ENCODE results near the gene GABRP.
"Not testable (repeated sequence)": the region's sequence is repeated elsewhere in the genome, so short reads cannot be mapped to it uniquely, and the experiment has no call there.

Gene GABRP

GRCh38 chr5:170783498-170784247, at the start of gene GABRP:
TSS of gene GABRP (plus strand) at chr5:170783725. CDS start at chr5:170788616, 4,891 bp downstream.
- no peak for DNase-seq (ENCODE audit: low read depth in 3 of 3, low spot score in 1 of 3)

- no peak for DNase-seq (ENCODE audit: low read depth in 3 of 3, low spot score in 1 of 3)
Observed at GRCh38 chr5:170736966-170737365, 46.6 kb upstream of the GABRP start.

GRCh38 chr5:170737591-170737990, 45.9 kb upstream of the GABRP start:
- DNase-seq (ENCODE audit: low read depth in 3 of 3, low spot score in 1 of 3): no peak

GRCh38 chr5:170738840-170739239, 44.7 kb upstream of the GABRP start:
- DNase-seq (ENCODE audit: low read depth in 3 of 3, low spot score in 1 of 3): no peak

- DNase-seq (ENCODE audit: low read depth in 3 of 3, low spot score in 1 of 3): no peak
Observed at GRCh38 chr5:170739446-170739845, 44.1 kb upstream of the GABRP start.

GRCh38 chr5:170740551-170741205, 42.8 kb upstream of the GABRP start:
- DNase-seq (ENCODE audit: low read depth in 3 of 3, low spot score in 1 of 3): no peak

GRCh38 chr5:170741801-170742200, 41.7 kb upstream of the GABRP start:
- DNase-seq (ENCODE audit: low read depth in 3 of 3, low spot score in 1 of 3): no peak

- DNase-seq (ENCODE audit: low read depth in 3 of 3, low spot score in 1 of 3): no peak
Observed at GRCh38 chr5:170743876-170744212, 39.7 kb upstream of the GABRP start.

GRCh38 chr5:170745481-170746071, 37.9 kb upstream of the GABRP start:
- no peak for DNase-seq (ENCODE audit: low read depth in 3 of 3, low spot score in 1 of 3)

GRCh38 chr5:170746075-170746960, 37.2 kb upstream of the GABRP start:
- DNase-seq (ENCODE audit: low read depth in 3 of 3, low spot score in 1 of 3): no peak

GRCh38 chr5:170746961-170747340, 36.6 kb upstream of the GABRP start:
- DNase-seq (ENCODE audit: low read depth in 3 of 3, low spot score in 1 of 3): no peak

GRCh38 chr5:170747357-170747756, 36.2 kb upstream of the GABRP start:
- no peak for DNase-seq (ENCODE audit: low read depth in 3 of 3, low spot score in 1 of 3)

GRCh38 chr5:170747851-170748250, 35.7 kb upstream of the GABRP start:
- DNase-seq (ENCODE audit: low read depth in 3 of 3, low spot score in 1 of 3): no peak

- no peak for DNase-seq (ENCODE audit: low read depth in 3 of 3, low spot score in 1 of 3)
Observed at GRCh38 chr5:170748951-170749471, 34.5 kb upstream of the GABRP start.

- no peak for DNase-seq (ENCODE audit: low read depth in 3 of 3, low spot score in 1 of 3)
Observed at GRCh38 chr5:170749911-170750431, 33.6 kb upstream of the GABRP start.

- no peak for DNase-seq (ENCODE audit: low read depth in 3 of 3, low spot score in 1 of 3)
Observed at GRCh38 chr5:170750791-170751190, 32.7 kb upstream of the GABRP start.

GRCh38 chr5:170751631-170752030, 31.9 kb upstream of the GABRP start:
- no peak for DNase-seq (ENCODE audit: low read depth in 3 of 3, low spot score in 1 of 3)

- no peak for DNase-seq (ENCODE audit: low read depth in 3 of 3, low spot score in 1 of 3)
Observed at GRCh38 chr5:170752257-170753215, 31.0 kb upstream of the GABRP start.

- no peak for DNase-seq (ENCODE audit: low read depth in 3 of 3, low spot score in 1 of 3)
Observed at GRCh38 chr5:170753311-170753710, 30.2 kb upstream of the GABRP start.

GRCh38 chr5:170754508-170754907, 29.0 kb upstream of the GABRP start:
- not testable (repeated sequence) for DNase-seq (ENCODE audit: low read depth in 3 of 3, low spot score in 1 of 3)
